Right ventricle myocardium inferior (tissue), 1 donor: ENCODE measurements around the gene F7. TPM values are rescaled to one million over a fixed set of nuclear protein-coding genes. Genes with fewer than 3 reads are reported as not detected.

Experiments used
- total RNA-seq: library from RNA; stranded (reverse); fragmentation: NEBNext Ultra II Directional; extraction: Animal tissue kit (Norgen Biotek cat#: 25700); gene quantifications from one replicate; pipeline ENCODE4 v1.2.1, GENCODE V29; 2021
- donor health status: DM: no; HTN: yes; CAD: no; lungs with severe emphysema.

The F7 gene
- total RNA-seq, 1 donor from 2014 or later = not detected

Other genes with a start within 250 kb of the F7 start
- 45.9 TPM for gene MCF2L, start 136.6 kb upstream of the F7 start, total RNA-seq
- 5.2 TPM for gene F10, start 17.0 kb downstream of the F7 start, total RNA-seq
- not detected for gene PROZ, start 52.9 kb downstream of the F7 start, total RNA-seq
- 57.2 TPM for gene PCID2, start 102.9 kb downstream of the F7 start, total RNA-seq
- gene CUL4A, start 103.8 kb downstream of the F7 start, total RNA-seq = 143 TPM
- 104 TPM for gene LAMP1, start 191.4 kb downstream of the F7 start, total RNA-seq